ENCODE measurements around the gene VPS13D.
"Not testable (repeated sequence)": the region's sequence is repeated elsewhere in the genome, so short reads cannot be mapped to it uniquely, and the experiment has no call there.

The VPS13D gene

DNA sequence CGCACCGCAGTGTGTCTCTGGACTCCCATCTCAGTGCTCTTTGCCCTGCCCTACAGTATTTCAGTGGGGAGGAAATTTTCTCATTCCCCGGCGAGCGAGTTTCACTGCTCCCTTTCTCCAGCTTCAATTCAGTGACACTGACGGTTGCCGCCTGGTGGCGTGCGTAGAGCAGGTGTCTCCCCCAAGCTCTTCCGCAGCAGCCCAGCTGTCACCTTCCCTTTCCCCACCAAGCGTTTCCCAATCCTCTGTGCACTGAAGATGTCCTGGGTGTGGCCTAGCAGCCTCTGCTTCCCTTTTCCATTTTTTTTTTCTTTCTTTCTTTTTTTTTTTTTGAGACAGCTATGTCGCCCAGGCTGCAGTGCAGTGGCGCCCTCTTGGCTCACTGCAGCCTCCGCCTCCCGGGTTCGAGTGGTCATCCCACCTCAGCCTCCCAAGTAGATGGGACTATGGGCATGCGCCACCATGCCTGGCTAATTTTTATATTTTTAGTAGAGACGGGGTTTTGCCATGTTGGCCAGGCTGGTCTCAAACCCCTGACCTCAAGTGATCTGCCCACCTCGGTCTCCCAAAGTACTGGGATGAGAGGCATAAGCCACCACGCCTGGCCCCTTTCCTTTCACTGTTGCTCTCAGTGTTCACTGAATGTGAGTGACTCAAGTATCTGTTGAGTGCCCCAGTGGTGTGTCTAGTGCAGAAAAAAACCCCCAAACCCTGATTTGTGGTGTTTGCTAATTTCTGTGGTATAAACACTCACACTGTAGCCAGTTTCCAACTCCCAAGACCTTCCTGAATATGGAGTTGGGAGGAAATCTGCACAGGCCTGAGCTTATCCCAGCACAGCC lies 33.0 kb upstream of the VPS13D start:
- DNase-seq (ENCODE audit: low spot score): no peak

DNA sequence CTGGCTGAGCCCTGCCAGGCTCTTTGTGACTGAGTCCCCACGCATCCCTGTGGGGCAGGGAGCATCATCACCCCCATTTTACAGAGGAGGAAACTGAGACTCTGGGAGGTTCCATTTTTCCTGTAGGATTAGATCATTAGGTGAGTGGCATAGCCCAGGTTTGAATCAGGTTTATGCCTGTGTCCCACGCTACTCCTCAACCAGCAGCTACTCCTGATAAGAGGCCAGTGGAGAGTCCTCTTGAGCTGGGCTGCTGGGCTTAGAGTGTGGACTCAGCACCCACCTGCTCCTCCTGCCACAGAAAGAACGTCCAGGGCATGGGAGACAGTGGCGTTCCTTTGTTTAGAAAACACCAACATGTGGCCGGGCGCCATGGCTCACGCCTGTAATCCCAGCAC lies 32.3 kb upstream of the VPS13D start:
- no peak for DNase-seq (ENCODE audit: low spot score)

DNA sequence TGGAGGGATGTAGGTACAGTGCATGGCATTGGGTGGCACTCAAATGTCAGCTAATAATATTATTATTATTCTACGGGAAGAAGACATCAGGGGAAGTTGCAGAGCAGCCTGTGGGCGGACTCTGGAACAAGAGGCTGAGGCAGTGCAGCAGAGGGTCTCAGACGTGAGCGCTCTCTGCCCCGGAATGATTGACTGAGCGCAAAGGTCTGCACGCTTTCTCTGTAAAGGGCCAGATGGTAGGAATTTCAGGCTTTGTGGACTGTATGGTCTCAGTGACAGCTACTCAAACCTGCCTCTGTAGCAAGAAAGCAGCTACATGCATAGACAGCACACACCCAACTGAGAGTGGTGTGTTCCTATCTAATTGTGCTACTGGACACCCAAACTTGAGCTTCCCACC lies 29.6 kb upstream of the VPS13D start:
- DNase-seq (ENCODE audit: low spot score): no peak

DNA sequence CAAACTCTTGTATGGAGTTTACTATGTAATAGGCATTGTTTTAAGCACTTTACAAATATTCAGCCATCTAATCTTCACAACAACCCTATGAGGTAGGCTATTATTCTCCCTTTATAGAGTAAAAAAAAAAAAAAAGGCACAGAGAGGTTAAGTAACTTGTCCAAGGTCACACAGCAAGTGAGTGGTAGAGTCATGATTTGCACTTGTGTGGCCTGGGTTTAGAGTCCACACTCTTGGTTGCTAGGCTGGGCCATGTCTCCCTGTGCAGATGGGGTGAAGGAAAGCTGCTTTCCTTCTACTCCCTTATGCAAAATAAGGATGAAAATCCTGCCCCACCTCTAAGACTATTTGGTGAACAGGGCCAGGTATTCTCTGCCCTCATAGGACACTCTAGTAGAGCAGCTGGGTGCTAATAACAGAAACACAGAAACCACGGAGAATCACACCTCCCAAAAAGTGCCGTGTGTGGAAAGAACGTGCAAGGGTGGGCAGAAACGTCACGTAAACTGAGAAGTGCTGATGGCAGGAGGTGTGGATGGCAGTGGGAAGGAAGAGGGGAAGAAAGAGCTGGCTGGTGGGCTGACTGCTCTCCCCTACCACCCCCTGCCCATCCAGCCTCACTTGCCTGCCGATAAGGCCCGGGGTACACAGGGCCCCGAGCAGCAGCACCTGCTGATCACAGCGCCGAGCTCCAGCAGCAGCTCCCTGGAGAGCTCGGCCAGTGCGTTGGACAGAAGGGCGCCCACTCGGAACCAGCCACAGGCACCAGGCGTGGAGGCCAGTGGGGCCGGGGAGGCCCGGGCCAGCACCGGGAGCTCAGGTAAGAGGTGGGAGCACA lies 28.3 kb upstream of the VPS13D start:
- DNase-seq (ENCODE audit: low spot score): no peak

DNA sequence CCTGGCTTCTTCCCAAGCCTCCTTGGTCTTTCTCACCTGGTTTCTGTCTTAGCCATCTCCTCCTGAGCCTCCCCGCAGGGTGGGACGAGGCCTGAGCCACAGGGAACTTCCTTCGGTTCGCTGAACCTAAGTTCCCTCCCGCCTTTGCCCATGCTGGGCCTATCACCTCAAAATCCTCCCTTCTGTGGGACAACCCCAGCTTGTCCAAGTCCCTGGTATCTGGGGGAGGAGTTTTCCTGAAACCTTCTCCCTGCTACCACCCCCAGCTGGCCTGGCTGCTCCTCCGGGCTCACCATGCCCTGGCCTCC lies 27.7 kb upstream of the VPS13D start:
- no peak for DNase-seq (ENCODE audit: low spot score)

DNA sequence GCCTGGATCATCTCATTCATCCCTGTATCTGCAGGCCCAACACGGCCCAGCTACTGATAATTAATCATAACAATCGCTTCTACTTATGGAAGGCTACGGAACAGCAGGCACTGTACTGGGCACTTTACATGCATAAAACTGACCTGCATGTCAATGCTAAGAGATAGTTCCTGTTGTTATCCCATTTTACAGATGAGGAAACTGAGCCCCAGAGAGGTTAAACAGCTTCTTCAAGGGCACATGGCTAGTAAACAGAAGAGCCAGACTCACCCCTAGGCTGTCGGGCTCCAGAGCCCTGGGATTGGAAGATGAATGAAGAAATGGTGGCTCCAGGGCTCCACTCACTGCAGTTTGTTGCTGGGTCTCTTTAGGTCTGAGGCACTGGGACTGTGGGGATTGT lies 27.3 kb upstream of the VPS13D start:
- DNase-seq (ENCODE audit: low spot score): no peak

DNA sequence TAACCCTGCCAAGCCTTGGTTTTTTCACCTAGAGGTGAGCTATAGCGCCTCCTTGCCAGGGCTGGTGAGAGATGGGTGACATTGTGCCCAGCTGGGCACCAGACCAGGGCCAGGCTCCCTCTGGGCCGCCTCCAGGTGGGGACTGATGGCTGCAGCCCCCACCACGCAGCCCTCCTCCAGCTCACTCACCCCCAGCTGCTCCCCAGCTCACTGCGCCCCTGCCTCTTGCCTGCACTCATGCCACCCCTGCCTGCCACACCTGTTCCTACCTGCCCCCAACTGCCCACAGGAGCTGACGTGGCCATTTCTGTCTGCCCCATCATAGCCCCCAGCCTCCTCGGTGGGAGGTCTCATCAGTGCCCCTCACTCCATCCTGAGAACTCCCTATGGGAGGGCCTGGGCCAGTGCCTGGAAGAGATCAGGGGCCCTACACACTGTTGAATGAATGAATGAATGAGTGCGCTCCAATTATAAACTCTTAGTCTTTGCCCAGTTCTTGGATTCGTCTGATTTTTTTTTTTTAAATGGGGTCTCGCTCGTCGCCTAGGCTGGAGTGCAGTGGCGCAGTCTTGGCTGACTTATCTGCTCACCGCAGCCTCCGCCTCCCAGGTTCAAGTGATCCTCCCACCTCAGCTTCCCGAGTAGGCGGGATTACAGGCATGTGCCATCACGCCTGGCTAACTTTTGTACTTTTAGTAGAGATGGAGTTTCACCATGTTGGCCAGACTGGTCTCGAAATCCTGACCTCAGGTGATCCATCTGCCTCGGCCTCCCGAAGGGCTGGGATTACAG lies 26.4 kb upstream of the VPS13D start:
- no peak for DNase-seq (ENCODE audit: low spot score)

DNA sequence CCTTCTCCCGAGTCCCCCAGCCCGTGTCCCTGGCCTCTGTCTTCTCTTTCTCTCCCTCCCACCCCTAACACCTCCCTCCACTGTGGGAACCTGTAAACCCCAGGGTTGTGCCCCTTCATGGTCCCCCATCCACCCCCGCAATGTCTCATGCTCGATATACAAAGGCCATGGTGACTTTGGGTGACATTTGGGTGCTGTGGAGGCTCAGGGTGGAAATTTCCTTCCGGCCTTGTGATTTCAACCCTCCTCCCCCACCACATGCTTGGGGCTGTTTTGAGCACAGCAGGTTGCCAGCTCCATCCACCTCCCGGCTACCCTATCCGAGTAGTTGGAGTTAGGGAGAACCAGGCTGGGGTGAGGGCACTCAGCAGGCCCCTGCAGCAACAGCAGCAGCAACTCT lies 25.7 kb upstream of the VPS13D start:
- DNase-seq (ENCODE audit: low spot score): no peak

DNA sequence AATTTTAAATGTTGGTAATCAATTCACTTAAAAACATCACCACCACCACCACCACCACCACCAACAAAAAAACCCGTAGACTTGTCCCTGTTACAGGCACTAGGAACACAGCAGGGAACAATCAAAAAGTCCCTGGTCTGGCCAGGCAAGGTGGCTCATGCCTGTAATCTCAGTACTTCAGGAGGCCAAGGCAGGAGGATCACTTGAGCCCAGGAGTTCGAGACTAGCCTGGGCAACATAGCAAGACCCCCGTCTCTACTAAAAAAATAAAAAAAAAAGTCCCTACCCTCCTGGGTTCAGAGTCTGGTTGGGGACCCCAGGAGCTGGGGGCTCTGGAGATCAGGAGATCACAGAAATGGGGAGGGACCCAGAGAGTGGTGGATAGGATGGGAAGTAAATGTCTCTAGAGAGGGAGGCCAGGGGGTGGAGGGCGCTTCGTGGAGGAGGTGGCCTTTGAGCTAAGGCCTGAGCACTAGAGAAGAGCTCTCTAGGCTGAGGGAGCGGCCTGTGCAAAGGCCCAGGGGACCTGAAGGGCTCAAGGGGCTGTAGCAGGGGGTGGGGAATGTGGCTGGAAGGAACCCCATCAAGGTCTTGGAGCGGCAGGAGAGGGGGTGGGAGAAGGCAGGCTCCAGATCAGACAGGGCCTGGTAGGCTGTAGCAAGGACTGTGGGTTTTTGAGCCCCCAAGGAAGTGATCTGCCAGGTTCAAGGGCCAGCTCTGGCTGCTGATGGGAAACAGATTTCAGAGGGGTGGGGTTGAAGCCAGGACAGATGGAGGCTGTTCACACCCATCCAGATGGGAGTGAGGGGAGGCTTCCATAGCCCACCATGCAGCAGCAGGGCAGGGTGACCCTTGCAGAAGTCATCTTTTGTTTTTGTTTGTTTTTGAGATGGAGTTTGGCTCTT lies 24.8 kb upstream of the VPS13D start:
- no peak for DNase-seq (ENCODE audit: low spot score)

DNA sequence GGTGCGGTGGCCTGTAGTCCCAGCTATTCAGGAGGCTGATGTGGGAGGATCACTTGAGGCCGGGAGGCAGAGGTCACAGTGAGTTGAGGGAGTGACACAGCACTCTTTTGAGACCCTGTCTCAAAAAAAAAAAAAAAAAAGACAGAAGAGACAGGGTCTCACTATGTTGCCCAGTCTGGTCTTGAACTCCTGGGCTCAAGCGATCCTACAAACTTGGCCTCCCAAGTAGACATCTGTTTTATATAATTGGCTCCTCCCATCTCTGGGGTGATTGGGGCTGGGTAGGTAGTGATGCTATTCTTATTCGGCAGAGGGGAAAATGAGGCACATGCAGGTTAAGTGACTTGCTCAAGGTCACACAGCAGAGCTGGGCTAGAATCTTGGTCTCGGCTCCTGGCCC lies 23.6 kb upstream of the VPS13D start:
- DNase-seq (ENCODE audit: low spot score): no peak

DNA sequence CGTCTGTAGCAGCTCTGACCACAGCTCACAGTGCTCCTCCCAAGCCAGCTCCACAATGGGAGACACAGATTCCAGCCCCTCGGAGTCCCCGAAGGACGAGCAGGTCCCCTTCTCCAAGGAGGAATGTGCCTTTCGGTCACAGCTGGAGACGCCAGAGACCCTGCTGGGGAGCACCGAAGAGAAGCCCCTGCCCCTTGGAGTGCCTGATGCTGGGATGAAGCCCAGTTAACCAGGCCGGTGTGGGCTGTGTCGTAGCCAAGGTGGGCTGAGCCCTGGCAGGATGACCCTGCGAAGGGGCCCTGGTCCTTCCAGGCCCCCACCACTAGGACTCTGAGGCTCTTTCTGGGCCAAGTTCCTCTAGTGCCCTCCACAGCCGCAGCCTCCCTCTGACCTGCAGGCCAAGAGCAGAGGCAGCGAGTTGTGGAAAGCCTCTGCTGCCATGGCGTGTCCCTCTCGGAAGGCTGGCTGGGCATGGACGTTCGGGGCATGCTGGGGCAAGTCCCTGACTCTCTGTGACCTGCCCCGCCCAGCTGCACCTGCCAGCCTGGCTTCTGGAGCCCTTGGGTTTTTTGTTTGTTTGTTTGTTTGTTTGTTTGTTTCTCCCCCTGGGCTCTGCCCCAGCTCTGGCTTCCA lies 22.9 kb upstream of the VPS13D start:
- no peak for DNase-seq (ENCODE audit: low spot score)

DNA sequence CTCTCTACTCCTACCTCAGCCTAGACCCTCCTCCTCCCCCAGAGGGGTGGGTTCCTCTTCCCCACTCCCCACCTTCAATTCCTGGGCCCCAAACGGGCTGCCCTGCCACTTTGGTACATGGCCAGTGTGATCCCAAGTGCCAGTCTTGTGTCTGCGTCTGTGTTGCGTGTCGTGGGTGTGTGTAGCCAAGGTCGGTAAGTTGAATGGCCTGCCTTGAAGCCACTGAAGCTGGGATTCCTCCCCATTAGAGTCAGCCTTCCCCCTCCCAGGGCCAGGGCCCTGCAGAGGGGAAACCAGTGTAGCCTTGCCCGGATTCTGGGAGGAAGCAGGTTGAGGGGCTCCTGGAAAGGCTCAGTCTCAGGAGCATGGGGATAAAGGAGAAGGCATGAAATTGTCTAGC lies 21.6 kb upstream of the VPS13D start:
- no peak for DNase-seq (ENCODE audit: low spot score)

DNA sequence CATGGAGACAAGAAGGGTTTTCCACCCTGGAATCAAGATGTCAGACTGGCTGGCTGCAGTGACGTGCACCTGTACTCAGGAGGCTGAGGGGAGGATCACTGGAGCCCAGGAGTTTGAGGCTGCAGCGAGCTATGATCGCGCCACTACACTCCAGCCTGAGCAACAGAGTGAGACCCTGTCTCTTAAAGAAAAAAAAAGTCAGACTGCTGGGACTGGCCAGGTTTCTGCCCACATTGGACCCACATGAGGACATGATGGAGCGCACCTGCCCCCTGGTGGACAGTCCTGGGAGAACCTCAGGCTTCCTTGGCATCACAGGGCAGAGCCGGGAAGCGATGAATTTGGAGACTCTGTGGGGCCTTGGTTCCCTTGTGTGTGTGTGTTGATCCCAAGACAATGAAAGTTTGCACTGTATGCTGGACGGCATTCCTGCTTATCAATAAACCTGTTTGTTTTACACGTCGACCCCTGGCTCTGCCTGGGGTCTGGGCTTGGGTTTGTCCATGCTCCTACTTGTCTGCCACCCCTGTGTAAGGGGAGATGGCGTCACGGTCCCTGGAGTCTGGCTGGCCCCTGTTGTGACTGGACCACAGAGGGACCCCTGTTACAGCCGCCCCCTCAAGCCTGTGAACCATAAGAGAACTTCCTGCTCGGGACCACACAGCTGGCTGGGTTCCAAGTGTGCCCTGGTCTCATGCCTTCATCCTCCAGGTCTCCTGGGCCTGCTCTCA lies 20.9 kb upstream of the VPS13D start:
- peak; percentile 92 for DNase-seq (ENCODE audit: low spot score)

DNA sequence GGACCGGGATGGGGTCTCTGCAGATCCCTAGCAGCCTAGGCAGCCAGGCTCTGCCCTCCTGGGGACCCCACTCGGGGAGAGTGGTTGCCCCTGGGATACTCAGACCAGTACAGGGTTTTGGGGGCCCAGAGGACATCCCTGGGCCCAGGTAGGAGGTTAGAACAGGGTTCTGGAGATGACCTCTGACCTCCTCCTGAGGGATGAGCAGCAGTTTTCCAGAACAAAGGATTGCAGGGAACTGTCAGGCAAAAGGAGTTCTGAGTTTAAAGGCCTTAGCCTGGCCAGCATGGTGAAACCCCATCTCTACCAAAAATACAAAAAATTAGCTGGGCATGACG lies 20.4 kb upstream of the VPS13D start:
- no peak for DNase-seq (ENCODE audit: low spot score)

DNA sequence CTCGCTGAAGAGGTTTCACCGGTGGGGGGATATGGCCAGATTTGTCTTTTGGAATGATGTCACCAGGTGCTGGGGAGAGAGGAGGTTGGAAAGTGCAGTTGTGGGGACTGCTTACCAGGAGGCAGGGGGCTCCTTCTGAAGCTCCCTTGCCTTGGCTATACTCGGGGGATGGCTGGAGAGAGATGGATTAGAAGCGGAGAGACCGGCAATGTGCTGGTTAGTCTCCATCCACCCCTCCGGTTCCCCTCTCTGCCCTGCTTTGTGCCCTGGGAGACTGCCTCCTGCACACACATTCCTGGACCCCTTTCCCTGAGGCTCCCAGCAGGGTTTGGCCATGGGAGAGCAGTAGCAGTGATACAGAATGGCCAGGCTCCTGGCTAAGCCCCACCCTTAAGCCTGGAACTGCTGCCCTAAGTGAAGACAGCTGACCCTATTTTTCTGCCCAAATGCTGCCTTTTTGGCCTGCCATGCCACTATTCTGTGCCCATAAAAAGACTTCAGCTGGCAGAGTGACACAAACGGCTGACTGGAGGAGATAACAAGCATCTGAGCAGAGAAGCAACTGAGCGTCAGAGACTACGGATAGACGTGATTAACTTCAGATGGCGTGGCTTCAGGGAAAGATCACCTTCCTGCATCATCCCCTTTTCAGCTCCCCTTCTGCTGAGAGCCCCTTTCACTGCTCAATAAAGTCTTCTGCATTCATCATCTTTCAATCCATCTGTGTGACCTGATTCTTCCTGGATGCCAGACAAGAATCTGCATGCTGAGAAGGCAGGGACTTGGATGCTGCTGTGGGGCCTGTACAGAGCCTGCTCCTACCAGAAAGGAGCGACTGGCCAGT lies 14.5 kb upstream of the VPS13D start:
- no peak for DNase-seq (ENCODE audit: low spot score)

DNA sequence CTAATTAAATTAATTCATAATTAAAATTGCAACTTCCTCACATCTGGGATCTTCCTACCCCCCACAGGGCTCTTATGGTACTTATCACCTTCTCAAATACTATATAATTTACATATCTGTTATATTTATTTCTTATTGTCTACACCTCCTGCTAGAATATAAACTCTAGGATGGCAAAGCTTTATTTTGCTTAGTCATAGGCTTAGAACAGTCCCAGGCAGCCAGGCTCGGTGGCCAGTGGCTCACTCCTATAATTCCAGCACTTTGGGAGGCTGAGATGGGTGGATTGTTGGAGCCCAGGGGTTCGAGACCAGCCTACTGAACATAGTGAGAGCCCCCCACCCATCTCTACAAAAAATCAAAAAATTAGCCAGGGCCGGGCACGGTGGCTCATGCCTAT lies 10.0 kb upstream of the VPS13D start:
- DNase-seq (ENCODE audit: low spot score): no peak

DNA sequence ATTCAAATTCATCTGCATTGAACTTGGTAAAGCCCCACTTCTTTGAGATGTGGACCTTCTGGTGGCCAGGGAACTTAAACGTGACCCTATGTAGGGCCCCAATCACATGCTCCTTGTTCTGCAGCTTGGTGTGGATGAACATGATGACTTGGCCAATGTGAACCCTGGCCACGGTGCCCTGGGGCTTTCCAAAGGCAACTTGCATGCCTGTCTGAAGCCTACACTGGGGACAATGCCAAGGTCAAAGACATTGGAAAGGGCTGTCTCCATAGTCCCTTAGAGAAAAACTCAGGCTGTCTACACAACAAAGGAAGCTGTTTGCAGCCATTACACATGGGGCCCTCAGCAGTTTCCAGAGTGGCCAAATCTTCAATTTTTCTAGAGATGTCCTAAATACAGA lies 8.9 kb upstream of the VPS13D start:
- DNase-seq (ENCODE audit: low spot score): no peak

DNA sequence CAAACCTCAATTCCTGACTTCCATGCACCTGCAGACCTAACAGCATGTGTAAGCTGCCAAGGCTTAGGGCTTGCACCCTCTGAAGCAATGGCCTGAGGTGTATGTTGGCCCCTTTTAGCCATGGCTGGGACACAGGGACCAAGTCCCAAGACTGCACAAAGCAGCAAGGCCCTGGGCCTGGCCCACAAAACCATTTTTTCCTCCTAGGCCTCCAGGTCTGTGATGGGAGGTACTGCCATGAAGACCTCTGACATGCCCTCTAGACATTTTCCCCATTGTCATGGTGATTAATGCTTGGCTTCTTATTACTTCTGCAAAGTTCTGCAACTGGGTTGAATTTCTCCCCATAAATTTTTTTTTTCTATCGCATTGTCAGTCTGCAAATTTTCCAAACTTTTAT lies 7.1 kb upstream of the VPS13D start:
- DNase-seq (ENCODE audit: low spot score): not testable (repeated sequence)

DNA sequence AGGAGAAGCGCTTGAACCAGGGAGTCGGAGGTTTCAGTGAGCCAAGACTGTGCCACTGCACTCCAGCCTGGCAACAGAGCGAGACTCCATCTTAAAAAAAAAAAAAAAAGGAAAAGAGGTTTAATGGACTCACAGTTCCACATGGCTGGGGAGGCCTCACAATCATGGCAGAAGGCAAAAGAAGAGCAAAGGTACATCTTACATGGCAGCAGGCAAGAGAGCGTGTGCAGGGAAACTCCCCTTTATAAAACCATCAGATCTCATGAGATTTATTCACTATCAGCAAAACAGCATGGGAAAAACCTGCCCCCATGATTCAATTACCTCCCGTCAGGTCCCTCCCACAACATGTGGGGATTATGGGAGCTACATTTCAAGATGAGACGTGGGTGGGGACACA lies 5.7 kb upstream of the VPS13D start:
- DNase-seq (ENCODE audit: low spot score): not testable (repeated sequence)

DNA sequence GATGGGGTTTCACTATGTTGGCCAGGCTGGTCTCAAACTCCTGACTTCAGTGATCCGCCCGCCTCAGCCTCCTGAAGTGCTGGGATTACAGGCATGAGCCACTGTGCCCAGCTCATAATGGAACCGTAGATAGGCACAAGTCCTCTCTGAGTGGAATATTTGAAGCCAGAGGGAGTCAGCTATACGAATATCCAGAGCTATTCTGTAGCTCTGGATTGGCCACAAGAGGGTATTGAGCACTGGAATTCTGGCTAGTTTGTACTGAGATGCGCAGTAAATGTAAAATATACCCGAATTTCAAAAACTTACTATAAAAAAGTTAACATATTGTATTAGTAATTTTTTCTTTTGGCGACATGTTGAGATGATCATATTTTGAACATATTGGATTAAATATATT lies 851 bp upstream of the VPS13D start:
- DNase-seq (ENCODE audit: low spot score): no peak

Data from AG20443 (cell line).